PC-3 (cell line): ENCODE results near the gene SEPTIN3. TPM values are rescaled to one million over a fixed set of nuclear protein-coding genes. Genes with fewer than 3 reads are reported as not detected.

Experiments used
- ATAC-seq: fragments of 200-7000 bp; cut with Tn5 transposase; 2 replicates; pipeline ENCODE4 v1.9.1; 2020; ENCODE audit warnings: mild to moderate bottlenecking, moderate library complexity
- BruUV-seq: library from RNA; stranded (reverse); fragments of 400-500 nt; replicated peaks from 2 replicates; lab custom pipeline; 2021; lab: Mats Ljungman, UMichigan
- CTCF ChIA-PET: fragments of 300-600 bp; sonication (Branson Sonifier 250); formaldehyde crosslinking; loops from one replicate; lab custom pipeline; 2022; ENCODE audit warnings: antibody characterized with exemption; lab: Charles Lee
- POLR2A ChIA-PET: fragments of 300-600 bp; sonication (Branson Sonifier 250); formaldehyde crosslinking; loops from one replicate; lab custom pipeline; 2022; ENCODE audit warnings: antibody characterized with exemption; ENCODE audit not compliant: unreplicated experiment; lab: Charles Lee
- DNase-seq: peaks from one replicate; pipeline ENCODE4 v3.0.0-alpha.2; 2015
- H2AFZ ChIP-seq: fragments of 300-600 bp; sonication (generic); 2 replicates; pipeline ENCODE4 v1.6.0; 2016; ENCODE audit warnings: antibody characterized with exemption, low read length
- H3F3A ChIP-seq: fragments of 300-600 bp; sonication (generic); one replicate; pipeline ENCODE4 v1.6.0; 2017; ENCODE audit warnings: antibody characterized with exemption, low read length, control low read depth, mild to moderate bottlenecking; ENCODE audit not compliant: unreplicated experiment
- H3K27ac ChIP-seq: fragments of 300-600 bp; sonication (generic); 2 replicates; pipeline ENCODE4 v1.5.1; 2016; ENCODE audit warnings: mild to moderate bottlenecking, low read length
- H3K27me3 ChIP-seq: fragments of 300-600 bp; sonication (generic); 2 replicates; pipeline ENCODE4 v1.6.1; 2016; ENCODE audit warnings: low read length, mixed read lengths
- H3K36me3 ChIP-seq: fragments of 300-600 bp; sonication (generic); 2 replicates; pipeline ENCODE4 v1.6.1; 2016; ENCODE audit warnings: low read depth, mixed run types, low read length, mixed read lengths
- H3K4me1 ChIP-seq: fragments of 300-600 bp; sonication (generic); 2 replicates; pipeline ENCODE4 v1.5.1; 2016; ENCODE audit warnings: low read length; ENCODE audit not compliant: insufficient read depth
- H3K4me2 ChIP-seq: fragments of 300-600 bp; sonication (generic); 2 replicates; pipeline ENCODE4 v1.6.0; 2016; ENCODE audit warnings: low read length
- H3K4me3 ChIP-seq: fragments of 300-600 bp; sonication (generic); 2 replicates; pipeline ENCODE4 v1.5.1; 2016; ENCODE audit warnings: mild to moderate bottlenecking, low read length, mixed read lengths
- H3K79me2 ChIP-seq: fragments of 300-600 bp; sonication (generic); 2 replicates; pipeline ENCODE4 v1.6.1; 2017; ENCODE audit warnings: low read length, mixed read lengths
- H3K9ac ChIP-seq: fragments of 300-600 bp; sonication (generic); 2 replicates; pipeline ENCODE4 v1.6.0; 2016; ENCODE audit warnings: mild to moderate bottlenecking, low read length
- H3K9me2 ChIP-seq: fragments of 300-600 bp; sonication (generic); replicated peaks from 2 replicates; pipeline ENCODE4 v1.6.1; 2016; ENCODE audit warnings: mixed run types, low read length, mixed read lengths
- H3K9me3 ChIP-seq: fragments of 300-600 bp; sonication (generic); 2 replicates; pipeline ENCODE4 v1.6.1; 2016; ENCODE audit warnings: low read length, mixed read lengths
- H4K20me1 ChIP-seq: fragments of 300-600 bp; sonication (generic); 2 replicates; pipeline ENCODE4 v1.6.1; 2016; ENCODE audit warnings: low read length, mixed read lengths
- CTCF ChIP-seq: fragments of 300-600 bp; sonication (generic); conservative IDR thresholded peaks from 2 replicates; pipeline ENCODE4 v1.5.1; 2017; ENCODE audit warnings: antibody characterized with exemption, low read depth, mild to moderate bottlenecking, low read length
- EZH2 ChIP-seq: fragments of 300-600 bp; sonication (generic); IDR thresholded peaks from one replicate; pipeline ENCODE4 v1.6.1; 2017; ENCODE audit warnings: antibody characterized with exemption, mild to moderate bottlenecking, low read length; ENCODE audit not compliant: unreplicated experiment
- EZH2phosphoT487 ChIP-seq: fragments of 300-600 bp; sonication (generic); IDR thresholded peaks from 2 replicates; pipeline ENCODE4 v1.6.1; 2018; ENCODE audit warnings: mild to moderate bottlenecking, antibody characterized with exemption, low read length, borderline replicate concordance
- intact Hi-C: fragments of 100-400 bp; cut with micrococcal nuclease; formaldehyde crosslinking; loops from 2 replicates; pipeline ENCODE4 v1.9.0; 2023
- total RNA-seq: library from RNA; depleted of rRNA; stranded (reverse); fragments of >200 nt; gene quantifications from 2 replicates; pipeline ENCODE4 v1.2.3, GENCODE V29; 2014

SEPTIN3 gene
- total RNA-seq, 1 experiment from 2014 or later: 1.2 TPM

GRCh38 chr22:41935015-41935351 lies 34.3 kb upstream of the SEPTIN3 start:
- no TSS peak for BruUV-seq
- H3K36me3 ChIP-seq: peaks cover 7% of the 10 kb centered on the region; the same call in 1 of the 2 replicates
- ChIA-PET CTCF (no interaction called here), POLR2A (no interaction called here)
- no peak overlapping the region for H2AFZ ChIP-seq
- ATAC-seq (no peak), DNase-seq (no peak)
- H3K4me3 ChIP-seq: no peak overlapping the region
- no peak overlapping the region for H3K9ac ChIP-seq
- no peaks in the 10 kb centered on the region for H3K79me2 ChIP-seq
- no peaks in the 10 kb centered on the region for H3K9me3 ChIP-seq
- no peak for TF ChIP-seq EZH2
- no peak for TF ChIP-seq CTCF
- no peak for TF ChIP-seq EZH2phosphoT487
- H3F3A ChIP-seq: no peaks in the 10 kb centered on the region
- intact Hi-C loops: no loop called here
- H3K9me2 ChIP-seq: no peaks in the 10 kb centered on the region
- H3K27ac ChIP-seq: no peak overlapping the region
- no peaks in the 10 kb centered on the region for H4K20me1 ChIP-seq
- no peaks in the 10 kb centered on the region for H3K4me1 ChIP-seq
- H3K27me3 ChIP-seq: no peaks in the 10 kb centered on the region
- H3K4me2 ChIP-seq: no peak overlapping the region

GRCh38 chr22:41935509-41935908 lies 33.7 kb upstream of the SEPTIN3 start:
- Histone ChIP-seq H3K4me3 (no peak overlapping the region), H3F3A (no peaks in the 10 kb centered on the region), H3K4me1 (no peaks in the 10 kb centered on the region), H3K9ac (no peak overlapping the region), H3K36me3 (peaks cover 7% of the 10 kb centered on the region; the same call in 1 of the 2 replicates), H3K4me2 (no peak overlapping the region), H4K20me1 (no peaks in the 10 kb centered on the region), H3K9me3 (no peaks in the 10 kb centered on the region), H3K9me2 (no peaks in the 10 kb centered on the region), H2AFZ (no peak overlapping the region), H3K27me3 (no peaks in the 10 kb centered on the region), H3K27ac (no peak overlapping the region), H3K79me2 (no peaks in the 10 kb centered on the region)
- no TSS peak for BruUV-seq
- intact Hi-C loops: no loop called here
- TF ChIP-seq EZH2 (no peak), EZH2phosphoT487 (no peak), CTCF (no peak)
- ChIA-PET POLR2A (no interaction called here), CTCF (no interaction called here)
- no peak for ATAC-seq
- no peak for DNase-seq

- Histone ChIP-seq H2AFZ (no peak overlapping the region), H3K9me2 (no peaks in the 10 kb centered on the region), H3K9me3 (no peaks in the 10 kb centered on the region), H3K79me2 (no peaks in the 10 kb centered on the region), H3K27ac (no peak overlapping the region), H3K4me1 (no peaks in the 10 kb centered on the region), H3F3A (no peaks in the 10 kb centered on the region), H3K9ac (no peak overlapping the region), H3K36me3 (peaks cover 16% of the 10 kb centered on the region), H3K4me2 (no peak overlapping the region), H3K27me3 (no peaks in the 10 kb centered on the region), H4K20me1 (0 out of 2 replicates have a peak, but pooled peaks cover 3% of the 10 kb centered on the region), H3K4me3 (no peak overlapping the region)
- POLR2A ChIA-PET: no interaction called here
- BruUV-seq: no TSS peak
- CTCF ChIA-PET: no interaction called here
- no peak for TF ChIP-seq EZH2phosphoT487
- TF ChIP-seq CTCF: no peak
- TF ChIP-seq EZH2: no peak
- intact Hi-C loops: no loop called here
- no peak for DNase-seq
- no peak for ATAC-seq
Observed at GRCh38 chr22:41936894-41937169, 32.4 kb upstream of the SEPTIN3 start.
